ENCODE data around the gene CCR3.

CCR3 gene

GRCh38 chr3:46264002-46264401 is 21.7 kb downstream of the CCR3 start:
- Histone ChIP-seq H3K9me3 (ENCODE audit: insufficient read depth, low read depth, low read length) (peaks cover 4% of the 10 kb centered on the region), H3K4me1 (ENCODE audit: insufficient read depth, low read length, poor library complexity, severe bottlenecking) (no peaks in the 10 kb centered on the region), H3K9ac (ENCODE audit: low read depth, low read length, poor library complexity, severe bottlenecking) (no peak overlapping the region), H3K4me2 (ENCODE audit: low read depth, low read length, poor library complexity, severe bottlenecking) (no peak overlapping the region), H2AFZ (ENCODE audit: low read length) (no peak overlapping the region), H3K9me2 (replicated peaks; ENCODE audit: low read depth, low read length) (no peaks in the 10 kb centered on the region), H3K27me3 (ENCODE audit: insufficient read depth, low read length, poor library complexity, severe bottlenecking) (no peaks in the 10 kb centered on the region), H4K20me1 (ENCODE audit: insufficient read depth, low read length, poor library complexity, severe bottlenecking) (no peaks in the 10 kb centered on the region), H3K36me3 (ENCODE audit: insufficient read depth, low read length) (no peaks in the 10 kb centered on the region), H3F3A (ENCODE audit: low read depth) (no peaks in the 10 kb centered on the region), H3K4me3 (ENCODE audit: low read length, poor library complexity, severe bottlenecking) (no peak overlapping the region), H3K79me2 (ENCODE audit: insufficient read depth, low read length) (no peaks in the 10 kb centered on the region)
- TF ChIP-seq, protein P1, sequence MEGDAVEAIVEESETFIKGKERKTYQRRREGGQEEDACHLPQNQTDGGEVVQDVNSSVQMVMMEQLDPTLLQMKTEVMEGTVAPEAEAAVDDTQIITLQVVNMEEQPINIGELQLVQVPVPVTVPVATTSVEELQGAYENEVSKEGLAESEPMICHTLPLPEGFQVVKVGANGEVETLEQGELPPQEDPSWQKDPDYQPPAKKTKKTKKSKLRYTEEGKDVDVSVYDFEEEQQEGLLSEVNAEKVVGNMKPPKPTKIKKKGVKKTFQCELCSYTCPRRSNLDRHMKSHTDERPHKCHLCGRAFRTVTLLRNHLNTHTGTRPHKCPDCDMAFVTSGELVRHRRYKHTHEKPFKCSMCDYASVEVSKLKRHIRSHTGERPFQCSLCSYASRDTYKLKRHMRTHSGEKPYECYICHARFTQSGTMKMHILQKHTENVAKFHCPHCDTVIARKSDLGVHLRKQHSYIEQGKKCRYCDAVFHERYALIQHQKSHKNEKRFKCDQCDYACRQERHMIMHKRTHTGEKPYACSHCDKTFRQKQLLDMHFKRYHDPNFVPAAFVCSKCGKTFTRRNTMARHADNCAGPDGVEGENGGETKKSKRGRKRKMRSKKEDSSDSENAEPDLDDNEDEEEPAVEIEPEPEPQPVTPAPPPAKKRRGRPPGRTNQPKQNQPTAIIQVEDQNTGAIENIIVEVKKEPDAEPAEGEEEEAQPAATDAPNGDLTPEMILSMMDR (conservative IDR thresholded peaks at IDR 0.05; ENCODE audit: low read length) = no peak
- no peak for TF ChIP-seq EZH2phosphoT487 (IDR thresholded peaks at IDR 0.05; ENCODE audit: borderline replicate concordance)

GRCh38 chr3:46266598-46266997 is 24.3 kb downstream of the CCR3 start:
- no peaks in the 10 kb centered on the region for H3K36me3 ChIP-seq (ENCODE audit: insufficient read depth, low read length)
- H3K9me2 ChIP-seq (replicated peaks; ENCODE audit: low read depth, low read length) = no peaks in the 10 kb centered on the region
- H3K4me3 ChIP-seq (ENCODE audit: low read length, poor library complexity, severe bottlenecking) = no peak overlapping the region
- peaks cover 8% of the 10 kb centered on the region for H3K4me1 ChIP-seq (ENCODE audit: insufficient read depth, low read length, poor library complexity, severe bottlenecking)
- TF ChIP-seq, protein P1 (conservative IDR thresholded peaks at IDR 0.05; ENCODE audit: low read length) = no peak
- no peak for TF ChIP-seq EZH2phosphoT487 (IDR thresholded peaks at IDR 0.05; ENCODE audit: borderline replicate concordance)
- H3K4me2 ChIP-seq (ENCODE audit: low read depth, low read length, poor library complexity, severe bottlenecking) = no peak overlapping the region
- peaks cover 10% of the 10 kb centered on the region for H3K27me3 ChIP-seq (ENCODE audit: insufficient read depth, low read length, poor library complexity, severe bottlenecking)
- H4K20me1 ChIP-seq (ENCODE audit: insufficient read depth, low read length, poor library complexity, severe bottlenecking) = no peaks in the 10 kb centered on the region
- no peak overlapping the region for H3K9ac ChIP-seq (ENCODE audit: low read depth, low read length, poor library complexity, severe bottlenecking)
- H3K9me3 ChIP-seq (ENCODE audit: insufficient read depth, low read depth, low read length) = no peaks in the 10 kb centered on the region
- H3K79me2 ChIP-seq (ENCODE audit: insufficient read depth, low read length) = no peaks in the 10 kb centered on the region
- no peaks in the 10 kb centered on the region for H3F3A ChIP-seq (ENCODE audit: low read depth)
- no peak overlapping the region for H2AFZ ChIP-seq (ENCODE audit: low read length)

DNA sequence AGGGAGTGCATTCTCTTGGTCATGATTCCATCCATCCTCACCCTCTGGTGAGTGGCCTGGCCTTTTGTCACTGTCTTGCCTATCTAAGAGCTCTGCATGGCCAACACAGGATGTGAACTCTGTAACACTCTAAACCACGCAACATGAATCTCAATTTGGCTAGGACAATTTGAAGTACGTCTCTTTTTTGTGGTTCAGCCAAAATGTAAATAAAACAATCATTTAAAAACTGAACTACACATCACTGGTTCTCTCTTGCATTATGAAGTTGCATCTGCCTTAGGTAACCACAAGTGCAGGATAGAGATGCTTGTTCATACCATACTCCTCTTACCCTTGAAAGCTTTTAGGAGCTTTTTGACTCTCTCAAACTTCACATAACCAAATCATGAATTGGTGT is 27.3 kb downstream of the CCR3 start:
- peaks cover 8% of the 10 kb centered on the region for H3K4me1 ChIP-seq (ENCODE audit: insufficient read depth, low read length, poor library complexity, severe bottlenecking)
- no peaks in the 10 kb centered on the region for H3F3A ChIP-seq (ENCODE audit: low read depth)
- no peaks in the 10 kb centered on the region for H3K9me3 ChIP-seq (ENCODE audit: insufficient read depth, low read depth, low read length)
- TF ChIP-seq, protein P1 (conservative IDR thresholded peaks at IDR 0.05; ENCODE audit: low read length) = no peak
- no peak overlapping the region for H3K4me2 ChIP-seq (ENCODE audit: low read depth, low read length, poor library complexity, severe bottlenecking)
- no peaks in the 10 kb centered on the region for H3K79me2 ChIP-seq (ENCODE audit: insufficient read depth, low read length)
- no peaks in the 10 kb centered on the region for H3K36me3 ChIP-seq (ENCODE audit: insufficient read depth, low read length)
- peaks cover 13% of the 10 kb centered on the region for H3K27me3 ChIP-seq (ENCODE audit: insufficient read depth, low read length, poor library complexity, severe bottlenecking)
- H3K4me3 ChIP-seq (ENCODE audit: low read length, poor library complexity, severe bottlenecking) = no peak overlapping the region
- no peaks in the 10 kb centered on the region for H4K20me1 ChIP-seq (ENCODE audit: insufficient read depth, low read length, poor library complexity, severe bottlenecking)
- H2AFZ ChIP-seq (ENCODE audit: low read length) = no peak overlapping the region
- H3K9me2 ChIP-seq (replicated peaks; ENCODE audit: low read depth, low read length) = no peaks in the 10 kb centered on the region
- H3K9ac ChIP-seq (ENCODE audit: low read depth, low read length, poor library complexity, severe bottlenecking) = no peak overlapping the region
